Ramos (cell line): ENCODE data around the gene SYNPR.

Experiments used
- in situ Hi-C: fragments of 300-500 bp; cut with MboI; formaldehyde crosslinking; loops from one replicate; pipeline ENCODE4 v1.14.3; 2022; ENCODE audit warnings: low sequenced_read_pairs; ENCODE audit not compliant: unreplicated experiment

The SYNPR gene

DNA sequence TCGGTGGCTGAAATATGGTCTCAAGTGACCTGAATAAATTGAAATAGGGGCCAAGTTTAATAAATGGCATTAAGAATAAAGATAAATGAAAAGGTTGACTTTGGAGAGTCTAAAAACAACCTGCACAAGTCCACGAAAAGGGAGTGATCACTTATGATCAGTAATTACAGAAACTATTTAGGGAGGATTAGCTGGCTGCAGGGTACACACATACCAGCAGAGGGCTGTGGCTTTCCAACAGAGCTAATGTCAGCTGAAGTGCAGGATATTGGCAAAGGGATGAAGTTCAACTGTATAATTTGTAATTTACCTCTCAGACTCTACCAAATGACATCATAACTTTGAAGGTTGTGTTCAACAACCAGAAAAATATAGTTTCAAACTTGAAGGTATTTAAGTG lies 86.8 kb downstream of the SYNPR start:
- in situ Hi-C loops, result no loop called here

DNA sequence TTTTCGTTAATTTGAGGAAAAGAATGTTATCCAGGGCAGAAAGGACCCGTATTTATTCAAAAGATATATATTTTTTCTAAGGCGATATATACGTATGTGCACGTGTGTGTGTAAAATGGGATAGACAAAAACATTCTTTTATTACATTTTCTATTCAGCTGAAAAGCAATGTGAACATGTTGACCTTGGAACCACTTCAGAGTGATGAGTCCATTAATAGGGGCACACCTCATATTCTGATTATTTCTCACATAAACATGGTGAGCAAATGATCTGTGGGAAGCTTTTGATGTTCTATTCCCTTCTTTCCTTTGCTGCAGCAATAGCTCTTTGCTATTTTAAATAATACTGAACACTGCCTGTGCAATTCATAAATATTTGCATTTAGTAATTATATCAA lies 87.6 kb downstream of the SYNPR start:
- in situ Hi-C loops, result no loop called here

DNA sequence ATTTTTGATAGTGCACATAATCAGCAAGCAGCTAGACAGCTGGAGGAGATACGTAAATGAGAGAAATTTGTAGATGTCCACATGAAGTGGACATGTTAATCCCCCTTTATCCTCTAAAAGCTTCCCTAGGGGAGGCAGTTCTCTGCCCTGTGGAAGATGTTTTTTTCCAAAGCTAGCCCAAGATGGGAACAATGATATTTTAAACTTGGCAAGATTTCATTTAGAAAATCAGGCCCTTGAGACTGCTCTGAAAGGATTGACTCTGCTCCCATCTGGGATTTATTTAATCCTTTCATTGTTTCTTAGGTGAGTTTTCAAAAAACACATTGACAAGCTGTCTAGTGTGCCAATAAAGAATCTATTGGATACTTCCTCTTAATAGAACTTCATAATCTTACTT lies 92.0 kb downstream of the SYNPR start:
- in situ Hi-C loops, result no loop called here

DNA sequence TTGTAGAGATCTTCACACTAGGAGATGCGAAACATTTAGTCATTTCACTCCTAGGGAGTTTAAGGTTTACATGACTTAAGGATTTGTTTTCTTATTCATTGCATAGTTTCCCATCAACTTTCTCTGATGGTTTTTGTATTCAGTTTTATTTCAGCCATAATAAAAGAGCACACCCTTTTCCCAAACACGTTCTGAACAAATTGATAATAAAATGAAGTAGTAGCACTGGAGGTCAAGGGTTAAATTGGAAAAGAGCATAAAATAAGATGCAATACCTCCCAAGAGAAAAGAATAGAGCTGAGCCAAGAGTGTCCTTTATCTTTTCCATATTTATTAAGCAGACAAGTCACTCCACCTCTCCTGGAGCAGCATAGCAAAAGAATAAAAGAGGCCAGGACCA lies 104.9 kb downstream of the SYNPR start:
- in situ Hi-C loops, result no loop called here

DNA sequence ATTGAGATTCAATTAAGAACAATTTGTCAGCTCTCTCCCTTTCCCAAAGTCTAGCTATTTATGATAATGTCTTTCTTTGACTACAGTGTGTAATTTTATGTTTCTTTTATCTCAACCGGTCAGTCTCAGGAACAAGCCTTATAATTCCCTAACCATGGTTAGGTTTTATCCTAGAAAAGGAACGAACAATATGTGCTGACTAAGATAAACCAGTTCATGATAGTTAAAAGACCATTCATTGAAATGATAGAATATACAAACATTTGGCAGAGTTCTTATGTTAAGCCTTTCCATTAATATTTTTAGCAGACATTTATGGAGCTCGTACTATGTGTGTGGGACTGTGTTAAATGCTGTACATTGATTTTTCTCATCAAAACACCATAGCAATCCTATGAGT lies 106.3 kb downstream of the SYNPR start:
- in situ Hi-C loops, result no loop called here

DNA sequence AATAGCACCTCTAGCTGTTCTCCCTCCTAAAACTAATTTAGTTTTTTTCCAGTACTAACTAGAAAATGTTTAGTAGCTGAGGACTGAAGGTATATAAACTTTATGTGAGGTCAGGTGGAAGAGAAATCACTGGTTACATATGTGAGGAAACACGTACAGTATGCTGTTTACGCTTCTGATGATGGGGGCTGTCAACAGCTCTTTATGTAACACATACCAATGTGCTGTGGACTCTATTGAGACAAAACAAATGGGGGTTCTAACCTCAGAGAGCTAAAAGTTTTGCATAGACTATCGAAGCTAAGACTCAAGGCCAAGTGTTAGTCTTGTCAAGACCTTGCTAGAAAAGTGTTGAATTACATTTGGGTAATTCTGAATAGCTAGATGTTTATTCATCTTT lies 107.5 kb downstream of the SYNPR start:
- in situ Hi-C loops, result no loop called here

GRCh38 chr3:63386568-63386967 lies 108.5 kb downstream of the SYNPR start:
- in situ Hi-C loops, result no loop called here

DNA sequence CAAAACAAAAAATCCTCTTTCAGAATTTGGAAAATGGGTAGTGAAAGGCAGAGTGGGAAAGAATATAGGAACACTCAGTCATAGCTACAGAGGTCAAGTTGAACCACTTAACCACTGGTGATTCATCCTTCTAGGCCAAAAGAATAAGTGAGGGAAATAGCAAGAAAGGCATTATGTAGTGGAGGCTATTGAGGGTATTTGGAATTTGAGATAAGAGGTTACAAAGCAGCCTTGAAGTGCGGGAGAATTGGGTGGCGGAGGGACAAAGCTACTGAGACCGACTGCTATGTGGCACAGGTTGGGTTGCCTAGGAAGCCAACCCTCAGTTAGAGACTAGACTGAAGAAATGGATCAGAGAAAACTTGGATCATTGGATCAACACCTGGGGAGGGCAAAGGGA lies 109.5 kb downstream of the SYNPR start:
- in situ Hi-C loops, result no loop called here

- in situ Hi-C loops, result no loop called here
Observed at GRCh38 chr3:63390710-63391230, 112.7 kb downstream of the SYNPR start.

DNA sequence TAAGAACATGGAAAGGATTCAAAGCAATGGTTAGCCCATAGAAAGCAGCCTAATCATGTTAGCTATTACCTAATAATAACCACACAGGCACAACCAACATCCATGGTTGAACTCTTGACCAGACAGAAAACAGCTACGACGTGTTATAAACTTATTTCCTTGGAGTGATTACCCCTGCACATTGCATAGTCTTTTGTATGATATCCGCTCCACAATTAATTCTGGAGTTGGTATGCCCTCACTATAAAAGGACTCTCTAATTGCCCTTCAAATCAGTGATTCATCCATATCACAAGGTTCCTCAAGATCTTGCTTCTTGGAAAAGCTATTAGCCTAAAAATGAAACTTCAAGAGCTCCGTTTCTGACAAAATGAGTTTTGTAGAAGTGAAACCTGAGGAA lies 117.9 kb downstream of the SYNPR start:
- in situ Hi-C loops, result no loop called here

GRCh38 chr3:63400246-63400860 lies 122.2 kb downstream of the SYNPR start:
- in situ Hi-C loops, result no loop called here

DNA sequence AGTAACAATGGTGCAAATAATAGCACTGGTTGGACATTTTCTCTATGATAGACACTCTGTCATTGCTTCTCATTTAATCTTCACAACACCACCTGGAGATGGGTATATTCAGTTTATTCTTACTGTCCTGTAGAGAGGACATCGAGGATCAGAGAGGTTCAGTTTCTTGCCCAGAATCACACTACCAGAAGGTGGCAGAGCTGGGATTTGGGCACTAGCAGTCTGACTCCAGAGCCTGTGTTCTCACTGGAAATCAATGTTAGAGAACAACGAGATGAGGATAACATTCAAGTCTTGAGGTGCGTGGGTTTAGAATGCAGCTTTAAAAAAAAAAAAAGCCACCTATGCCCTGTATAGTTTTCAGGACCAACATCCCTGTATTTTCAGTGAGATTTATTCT lies 127.8 kb downstream of the SYNPR start:
- in situ Hi-C loops, result no loop called here

- in situ Hi-C loops, result no loop called here
Observed at GRCh38 chr3:63413523-63413922, 135.4 kb downstream of the SYNPR start.

DNA sequence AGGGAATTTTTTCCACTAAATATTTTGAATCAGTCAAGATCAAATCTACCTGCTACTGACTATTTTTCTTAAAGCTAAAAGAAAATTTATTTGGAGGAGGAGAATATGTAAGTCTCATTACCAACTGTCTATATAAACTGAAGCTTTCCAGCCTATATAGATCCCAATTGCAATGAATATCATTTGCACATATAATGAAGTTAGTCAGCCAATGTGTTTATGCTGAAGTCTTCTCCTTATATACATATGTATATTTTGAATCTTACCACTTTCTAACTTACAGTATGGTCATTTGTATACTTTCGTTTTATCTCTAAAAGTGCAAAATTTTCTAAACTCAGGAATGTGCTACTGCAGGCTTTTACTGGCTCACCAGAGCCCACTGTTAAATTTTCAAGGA lies 136.5 kb downstream of the SYNPR start:
- in situ Hi-C loops, result no loop called here

DNA sequence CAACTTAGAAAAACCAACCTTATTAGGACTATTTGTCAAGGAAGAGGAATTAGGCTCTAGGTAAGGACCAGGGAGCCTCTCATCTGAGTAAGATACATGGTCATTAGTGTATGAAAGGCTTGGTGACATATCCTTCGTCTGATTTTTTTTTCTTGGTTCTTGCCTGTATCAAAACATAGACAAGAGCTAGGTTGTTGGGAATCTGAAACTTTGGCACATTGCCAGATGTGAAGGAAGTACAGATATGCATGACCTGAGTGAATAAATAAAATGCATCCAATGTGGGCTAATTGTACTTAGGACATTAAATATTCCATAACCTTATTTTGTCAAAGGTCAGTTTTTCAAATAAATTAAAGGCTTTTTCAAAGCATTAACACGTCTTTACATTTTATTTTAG lies 151.8 kb downstream of the SYNPR start:
- in situ Hi-C loops, result no loop called here

GRCh38 chr3:63430875-63431274 lies 152.8 kb downstream of the SYNPR start:
- in situ Hi-C loops, result no loop called here

- in situ Hi-C loops, result no loop called here
Observed at GRCh38 chr3:63437858-63438257, 159.8 kb downstream of the SYNPR start.

DNA sequence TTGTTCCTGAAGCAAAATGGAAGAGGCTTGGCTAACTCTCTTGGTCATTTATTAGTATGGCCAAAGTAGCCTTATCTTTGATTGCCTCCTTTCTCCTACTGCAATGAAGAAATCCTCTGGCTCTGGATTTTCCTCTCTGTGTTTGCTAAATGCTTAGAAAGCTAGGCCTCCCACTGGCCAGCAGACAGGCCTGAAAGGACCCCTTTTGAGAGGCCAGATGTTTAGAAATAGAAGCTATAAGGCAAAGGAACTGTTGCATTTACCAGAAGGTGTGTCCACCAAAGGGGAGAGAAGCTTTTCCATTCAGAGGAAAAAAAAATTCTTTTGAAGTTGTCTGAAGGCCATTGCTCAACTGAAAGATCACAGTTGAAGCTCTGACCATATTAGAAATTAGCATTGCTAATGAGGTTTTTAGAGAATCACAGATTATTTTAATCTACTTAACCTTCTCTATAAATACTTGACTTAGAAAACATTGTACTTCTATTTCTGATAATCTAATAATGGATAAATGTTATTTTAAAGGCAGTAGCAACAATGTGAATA lies 160.8 kb downstream of the SYNPR start:
- in situ Hi-C loops, result no loop called here

GRCh38 chr3:63441262-63441661 lies 163.2 kb downstream of the SYNPR start:
- in situ Hi-C loops, result no loop called here

GRCh38 chr3:63442918-63443317 lies 164.8 kb downstream of the SYNPR start:
- in situ Hi-C loops, result no loop called here

DNA sequence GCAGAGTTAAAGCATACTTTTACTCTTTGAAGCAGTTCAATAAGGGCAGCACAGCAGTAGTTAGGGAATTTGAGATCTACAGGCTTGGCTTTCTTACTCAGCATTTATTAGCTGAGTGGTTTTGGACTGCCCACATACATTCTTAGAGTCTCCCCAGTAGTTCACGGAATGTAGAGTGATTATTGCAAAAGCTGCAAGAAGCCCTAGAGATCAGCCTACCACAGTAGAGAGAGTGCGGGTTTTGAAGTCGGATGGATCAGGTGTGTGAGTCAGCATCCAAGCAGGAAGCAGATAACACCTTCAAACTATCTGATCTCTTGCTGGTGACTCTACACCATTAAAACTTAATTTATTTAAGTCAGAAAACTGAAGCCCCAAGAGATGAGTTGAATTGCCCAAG lies 171.9 kb downstream of the SYNPR start:
- in situ Hi-C loops, result no loop called here

DNA sequence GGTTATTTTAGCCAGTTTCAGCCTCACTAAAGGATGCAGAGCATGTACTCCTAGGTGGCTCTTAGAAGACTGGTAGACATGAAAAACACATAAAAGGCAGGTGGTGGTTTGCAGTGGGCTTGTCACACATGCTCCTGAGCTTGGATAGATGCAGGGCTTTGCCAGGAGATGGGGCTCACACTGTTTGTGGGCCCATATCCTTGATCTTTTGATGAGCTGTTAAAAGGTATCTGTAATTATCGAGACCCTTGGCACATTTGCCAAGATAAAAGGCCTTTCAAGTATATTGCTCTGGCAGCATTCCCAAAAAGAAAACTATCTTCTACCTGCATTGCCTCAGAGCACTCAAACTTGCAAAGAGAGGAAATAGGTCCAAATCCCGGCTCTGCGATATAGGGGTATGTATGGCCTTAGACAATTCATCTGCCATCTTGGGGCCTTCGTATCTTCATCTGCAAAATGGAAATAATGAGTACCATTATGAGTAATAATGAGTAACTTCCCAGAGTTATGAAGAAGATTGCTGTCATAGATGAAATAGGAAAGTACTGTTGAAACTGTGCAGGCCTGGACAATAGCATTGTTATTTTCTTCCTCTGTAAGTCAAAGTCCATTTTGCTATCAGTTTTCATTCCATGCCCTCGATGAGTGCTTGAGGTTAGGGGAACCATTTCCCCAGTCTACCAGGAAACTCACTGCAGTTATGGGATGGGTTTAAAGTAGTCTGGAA lies 172.7 kb downstream of the SYNPR start:
- in situ Hi-C loops, result no loop called here
